K562 treated with DMSO at 1 percent for 12 hours (cell line): ENCODE results near the gene SRP14. TPM values are rescaled to one million over a fixed set of nuclear protein-coding genes. Genes with fewer than 3 reads are reported as not detected.

Experiments
- total RNA-seq: library from RNA; unstranded; fragments of 300-600 nt; gene quantifications from 2 replicates; pipeline ENCODE4 v1.2.3, GENCODE V29; 2022; ENCODE audit not compliant: insufficient read depth

The SRP14 gene, protein sequence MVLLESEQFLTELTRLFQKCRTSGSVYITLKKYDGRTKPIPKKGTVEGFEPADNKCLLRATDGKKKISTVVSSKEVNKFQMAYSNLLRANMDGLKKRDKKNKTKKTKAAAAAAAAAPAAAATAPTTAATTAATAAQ
- total RNA-seq: 282 and 299 TPM in 2 replicates

DNA sequence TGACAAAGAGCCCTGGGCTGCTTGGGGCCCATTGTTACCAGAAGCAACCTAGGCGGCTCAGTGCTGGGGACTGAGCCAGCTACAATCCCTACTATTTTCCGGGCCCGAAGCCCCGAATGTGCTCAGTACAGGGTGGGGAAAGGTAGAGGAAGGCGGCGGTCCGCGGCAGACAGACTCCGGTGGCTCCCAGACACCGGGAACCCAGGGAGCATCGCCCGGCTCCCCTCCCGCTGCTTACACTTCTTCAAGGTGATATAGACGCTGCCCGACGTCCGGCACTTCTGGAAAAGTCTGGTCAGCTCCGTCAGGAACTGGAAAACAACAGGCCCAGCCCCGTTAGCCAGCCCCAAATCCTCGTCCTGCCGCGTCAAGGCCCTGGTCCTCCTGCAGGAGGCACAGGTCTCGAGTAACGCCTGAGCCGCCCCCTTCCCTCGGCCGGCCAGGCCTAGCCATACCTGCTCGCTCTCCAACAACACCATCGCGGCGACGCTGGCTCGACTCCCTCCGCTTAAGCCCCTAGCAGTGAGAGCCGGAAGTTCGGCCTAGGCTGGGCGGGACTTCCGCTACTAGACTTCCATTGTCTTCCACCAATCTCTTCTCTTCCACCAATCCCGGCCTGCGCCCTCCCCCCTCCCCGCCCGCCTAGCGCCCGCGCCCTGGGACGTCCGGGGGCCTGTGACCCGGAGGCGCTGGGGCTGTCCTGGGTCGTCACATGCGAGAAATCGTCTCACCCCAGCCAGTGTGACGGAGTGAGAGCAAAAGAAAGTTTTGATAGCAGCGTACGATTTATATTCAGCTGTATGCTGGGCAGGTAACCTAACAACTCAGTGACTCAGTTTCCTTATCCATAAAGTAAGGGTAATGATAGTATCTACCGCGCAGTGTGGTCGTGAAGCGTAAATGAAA lies at the start of gene SRP14:
Gene SRP14 (minus strand): TSS at position 544 of the 906 bp plus-strand sequence. CDS start 65 bp downstream, at position 479.

Other genes starting within 250 kb of the SRP14 start
- 1.8 and 4.8 TPM in 2 replicates for gene GPR176, start 118.9 kb downstream of the SRP14 start, total RNA-seq
- 19.0 and 42.4 TPM in 2 replicates for gene EIF2AK4, start 105.1 kb downstream of the SRP14 start, total RNA-seq
- gene BMF, start 69.7 kb upstream of the SRP14 start, total RNA-seq: 11.8 and 20.0 TPM in 2 replicates
- 15.6 and 50.3 TPM in 2 replicates for gene BUB1B, start 121.9 kb upstream of the SRP14 start, total RNA-seq
- 0.44 TPM in 1 of 2 replicates, not detected in the other for gene PAK6, start 199.9 kb upstream of the SRP14 start, total RNA-seq
- gene ANKRD63, start 243.9 kb upstream of the SRP14 start, total RNA-seq: 1.2 TPM in 1 of 2 replicates, not detected in the other